Omental fat pad (tissue), 4 donors: ENCODE data around the gene YY1. TPM values are rescaled to one million over a fixed set of nuclear protein-coding genes. Genes with fewer than 3 reads are reported as not detected.
"Not testable (repeated sequence)": the region's sequence is repeated elsewhere in the genome, so short reads cannot be mapped to it uniquely, and the experiment has no call there.

Source experiments
- ATAC-seq: fragments of 150-250 bp; one replicate; pipeline ENCODE4 v1.9.1; 2016; ENCODE audit warnings: mild to moderate bottlenecking, moderate library complexity; ENCODE audit not compliant: low FRiP score
- DNase-seq: peaks from one replicate; pipeline ENCODE4 v3.0.0-alpha.2; 2019; ENCODE audit warnings: low spot score
- CTCF ChIP-seq, 3 donors: fragments of 450-650 bp; IDR thresholded peaks; one replicate each; pipeline ENCODE4 v1.5.1; 2016 to 2017; ENCODE audit warnings: antibody characterized with exemption in 3 of 3, mild to moderate bottlenecking in 3 of 3, moderate library complexity in 2 of 3
- total RNA-seq, 4 donors: library from RNA; depleted of rRNA; stranded (reverse); fragments of >200 nt; gene quantifications; one replicate each; pipeline ENCODE4 v1.1.0, GENCODE V29; 2016

The YY1 gene
- total RNA-seq, 4 donors from 2014 or later: 45.1 to 55.5 (median 48.6) TPM

DNA sequence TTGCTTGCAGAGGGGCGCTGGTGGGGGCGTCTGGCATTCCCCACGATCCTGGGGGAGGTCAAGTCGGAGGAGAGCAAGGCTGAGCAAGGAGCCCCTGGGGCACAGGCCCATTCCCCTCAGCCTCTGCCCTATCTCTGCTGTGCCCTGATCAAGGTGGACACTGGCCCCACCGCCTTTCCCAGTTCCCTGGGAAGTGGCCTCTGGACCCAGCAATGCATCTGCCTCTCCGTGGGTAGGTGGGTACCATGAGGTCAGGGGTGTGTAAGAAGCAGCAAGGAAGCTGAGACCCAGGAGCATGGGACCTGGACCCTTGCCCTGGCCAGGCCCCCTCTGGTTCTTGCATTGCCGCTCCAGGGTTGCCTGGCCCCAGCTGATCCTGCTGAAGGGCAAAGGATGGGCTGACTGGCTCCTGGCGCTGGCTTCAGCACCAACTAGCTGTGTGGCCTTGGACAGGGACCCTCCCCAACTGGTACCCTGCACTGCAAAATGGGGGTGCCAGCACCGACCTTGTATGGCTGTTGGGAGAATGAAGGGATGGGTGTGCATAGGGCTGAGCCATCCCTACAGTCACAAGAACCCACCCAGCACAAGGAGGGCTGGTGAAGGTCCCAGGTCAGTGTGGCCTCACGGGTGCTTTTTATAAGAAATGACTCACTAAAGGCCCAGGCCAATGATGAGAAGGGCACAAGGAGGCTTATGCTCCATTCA is 47.7 kb downstream of the YY1 start:
- no peak for ATAC-seq
- DNase-seq: no peak
- TF ChIP-seq CTCF (IDR thresholded peaks at IDR 0.05): no peak

- no peak for TF ChIP-seq CTCF (IDR thresholded peaks at IDR 0.05)
- DNase-seq (no peak), ATAC-seq (no peak)
Measured at GRCh38 chr14:100287202-100287997, 48.5 kb downstream of the YY1 start.

DNA sequence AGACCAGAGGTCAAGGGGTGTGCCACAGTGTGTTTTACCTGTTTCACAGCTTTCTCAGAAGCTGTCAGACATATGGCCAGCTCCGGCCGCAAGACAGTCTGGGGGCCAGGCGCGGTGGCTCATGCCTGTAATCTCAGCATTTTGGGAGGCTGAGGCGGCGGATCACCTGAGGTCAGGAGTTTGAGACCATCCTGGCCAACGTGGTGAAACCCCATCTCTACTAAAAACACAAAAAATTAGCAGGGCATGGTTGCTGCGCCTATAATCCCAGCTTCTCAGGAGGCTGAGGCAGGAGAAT is 49.0 kb downstream of the YY1 start:
- ATAC-seq, DNase-seq: not testable (repeated sequence)

- ATAC-seq (no peak), DNase-seq (no peak)
- TF ChIP-seq CTCF (IDR thresholded peaks at IDR 0.05): no peak
Measured at GRCh38 chr14:100288382-100289185, 49.6 kb downstream of the YY1 start.

DNA sequence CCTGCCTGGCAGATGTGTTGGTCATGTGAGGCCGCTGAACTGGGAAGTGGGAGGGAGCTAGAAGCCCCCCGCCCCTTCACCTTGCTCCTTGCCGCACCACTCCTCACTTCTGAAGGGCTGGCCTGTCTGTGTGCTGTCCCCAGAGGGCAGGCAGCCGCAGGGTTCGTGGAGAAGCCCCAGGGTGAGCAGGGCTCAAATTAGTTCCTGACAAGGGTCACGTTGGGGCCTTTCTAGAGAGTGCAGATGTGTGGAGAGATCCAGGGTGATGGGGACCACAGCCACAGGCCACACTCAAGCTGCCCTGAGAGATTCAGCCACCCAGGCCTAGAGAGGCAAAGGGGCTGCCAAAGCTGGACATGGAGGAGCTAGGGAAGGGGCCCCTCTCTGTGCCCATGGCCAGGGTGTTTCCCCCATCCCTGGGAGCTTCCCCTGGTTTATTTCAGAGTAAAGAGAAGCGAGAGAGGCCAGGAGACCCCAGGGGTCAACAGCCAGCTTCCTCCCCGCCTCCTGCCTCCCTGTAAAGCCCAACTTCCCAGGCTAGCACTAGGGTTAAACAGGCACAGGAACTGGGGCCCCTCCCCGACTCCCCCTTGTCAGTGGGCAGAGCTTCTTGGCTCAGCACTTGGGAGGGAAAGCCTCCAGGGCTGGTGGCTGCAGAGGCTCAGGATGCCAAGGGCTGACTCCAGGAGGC is 51.1 kb downstream of the YY1 start:
- DNase-seq (no peak), ATAC-seq (no peak)
- no peak for TF ChIP-seq CTCF (IDR thresholded peaks at IDR 0.05)

DNA sequence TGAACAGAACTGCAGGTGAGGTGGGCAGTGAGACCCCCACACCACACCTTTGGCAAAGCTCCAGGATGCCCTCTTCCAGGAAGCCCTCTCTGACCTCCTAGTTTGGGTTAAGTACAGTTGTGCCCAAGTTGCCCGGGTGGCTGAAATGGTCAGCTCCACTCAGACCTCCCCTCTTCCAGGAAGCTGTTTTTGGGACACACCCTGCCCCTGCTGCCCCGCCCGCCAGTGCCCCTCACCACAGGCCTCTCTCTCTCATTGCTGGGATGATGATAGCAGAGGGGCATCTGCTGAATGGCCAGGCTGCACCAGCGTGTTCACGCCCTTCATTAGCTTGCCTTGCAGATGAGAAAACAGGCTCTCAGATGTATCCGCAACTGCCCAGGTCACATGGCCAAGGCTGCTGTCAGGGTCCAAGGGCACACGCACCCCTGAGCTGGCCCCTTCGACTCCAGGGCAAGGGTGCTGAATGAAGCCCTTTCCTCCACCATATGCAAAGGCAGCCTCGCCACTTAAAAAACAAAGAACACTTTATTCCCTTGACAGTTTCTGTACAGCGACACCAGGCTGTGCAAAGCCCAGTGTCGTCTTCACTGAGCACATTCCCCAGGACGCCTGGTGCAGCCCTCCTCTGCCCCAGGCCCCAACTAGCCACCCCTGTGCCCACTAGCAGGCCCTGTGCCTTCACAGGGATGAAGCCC is 51.8 kb downstream of the YY1 start:
- no peak for DNase-seq
- ATAC-seq: no peak
- TF ChIP-seq CTCF (IDR thresholded peaks at IDR 0.05): no peak
